ENCODE data around the gene GRIN3B. TPM values are rescaled to one million over a fixed set of nuclear protein-coding genes. Genes with fewer than 3 reads are reported as not detected.

Gene GRIN3B
- total and polyA plus RNA-seq, 2 donors (not counting 1 experiment from before 2014, with no cell fraction given): 0.10 to 0.42 TPM

DNA sequence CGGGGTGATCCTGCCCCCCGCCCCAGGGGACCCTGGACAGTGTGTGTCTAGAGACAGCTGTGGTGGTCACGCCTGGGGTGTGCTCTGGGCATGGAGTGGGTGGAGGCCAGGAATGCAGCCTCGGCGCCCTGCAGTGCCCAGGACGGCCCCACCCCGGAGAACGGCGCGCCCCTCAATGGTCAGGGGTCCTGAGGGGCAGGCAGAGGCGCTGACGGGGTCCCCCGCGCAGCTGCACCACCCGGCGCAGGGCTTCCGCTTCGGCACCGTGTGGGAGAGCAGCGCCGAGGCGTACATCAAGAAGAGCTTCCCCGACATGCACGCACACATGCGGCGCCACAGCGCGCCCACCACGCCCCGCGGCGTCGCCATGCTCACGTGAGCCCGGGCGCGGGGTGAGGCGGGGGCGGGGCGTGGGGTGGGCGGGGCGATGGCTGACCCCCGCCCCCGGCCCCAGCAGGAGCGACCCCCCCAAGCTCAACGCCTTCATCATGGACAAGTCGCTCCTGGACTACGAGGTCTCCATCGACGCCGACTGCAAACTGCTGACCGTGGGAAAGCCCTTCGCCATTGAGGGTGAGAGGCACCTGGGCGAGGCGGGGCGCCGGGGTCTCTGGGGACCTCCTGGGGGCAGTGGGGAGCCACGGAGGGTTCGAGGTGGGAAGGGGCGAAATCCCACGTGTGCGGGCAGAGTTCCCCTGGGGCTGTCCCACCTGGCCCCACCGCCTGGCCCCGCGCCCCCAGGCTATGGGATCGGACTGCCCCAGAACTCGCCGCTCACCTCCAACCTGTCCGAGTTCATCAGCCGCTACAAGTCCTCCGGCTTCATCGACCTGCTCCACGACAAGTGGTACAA is 7.4 kb downstream of the GRIN3B start:
- ATAC-seq (ENCODE audit: low read depth) (no peak), DNase-seq (no peak)
- POLR2A ChIA-PET: no interaction called here
- Histone ChIP-seq H3K36me3 (replicated peaks in 1 of 2; ENCODE audit: control extremely low read depth in 1 of 2, control insufficient read depth in 1 of 2, extremely low read depth in 1 of 2, insufficient read depth in 2 of 2, low read length in 1 of 2) (peaks cover 0 to 17% of the 10 kb centered on the region in 2 experiments), H3K27me3 (replicated peaks in 1 of 4; ENCODE audit: control extremely low read depth in 1 of 4, control insufficient read depth in 3 of 4, insufficient read depth in 4 of 4, low read length in 3 of 4) (peaks cover 0 to 6% (median 1%) of the 10 kb centered on the region in 4 experiments), H3K9me3 (ENCODE audit: control extremely low read depth in 1 of 3, control insufficient read depth in 2 of 3, insufficient read depth in 1 of 3, low read length in 2 of 3) (no peaks in the 10 kb centered on the region), H3K4me2 (replicated peaks; ENCODE audit: low read depth, low read length, poor library complexity, severe bottlenecking) (no peak overlapping the region), H3K4me1 (ENCODE audit: control insufficient read depth in 2 of 2, insufficient read depth in 2 of 2, low read length in 2 of 2) (no peaks in the 10 kb centered on the region), H4K20me1 (ENCODE audit: control insufficient read depth, insufficient read depth, low read length, poor library complexity, severe bottlenecking) (peaks cover 34% of the 10 kb centered on the region), H3K79me2 (ENCODE audit: control insufficient read depth, insufficient read depth, low read length) (peaks cover 7% of the 10 kb centered on the region), H2AFZ (ENCODE audit: insufficient read depth, low read depth, low read length, poor library complexity, severe bottlenecking) (no peak overlapping the region), H3K9ac (ENCODE audit: low read length) (no peak overlapping the region), H3K27ac (ENCODE audit: low read length in 2 of 2) (no peak overlapping the region), H3K4me3 (ENCODE audit: control extremely low read depth in 1 of 5, extremely low read depth in 1 of 5, insufficient read depth in 1 of 5, low read depth in 2 of 5, low read length in 4 of 5) (no peak overlapping the region)
- CTCF ChIA-PET: interaction anchor here (0.6 kb wide), 1 partner anchor 292 kb away, joined by 4 read pairs; no protein-coding TSS in a partner anchor
- intact Hi-C loops (cut with micrococcal nuclease): no loop called here
- TF ChIP-seq, protein P1, sequence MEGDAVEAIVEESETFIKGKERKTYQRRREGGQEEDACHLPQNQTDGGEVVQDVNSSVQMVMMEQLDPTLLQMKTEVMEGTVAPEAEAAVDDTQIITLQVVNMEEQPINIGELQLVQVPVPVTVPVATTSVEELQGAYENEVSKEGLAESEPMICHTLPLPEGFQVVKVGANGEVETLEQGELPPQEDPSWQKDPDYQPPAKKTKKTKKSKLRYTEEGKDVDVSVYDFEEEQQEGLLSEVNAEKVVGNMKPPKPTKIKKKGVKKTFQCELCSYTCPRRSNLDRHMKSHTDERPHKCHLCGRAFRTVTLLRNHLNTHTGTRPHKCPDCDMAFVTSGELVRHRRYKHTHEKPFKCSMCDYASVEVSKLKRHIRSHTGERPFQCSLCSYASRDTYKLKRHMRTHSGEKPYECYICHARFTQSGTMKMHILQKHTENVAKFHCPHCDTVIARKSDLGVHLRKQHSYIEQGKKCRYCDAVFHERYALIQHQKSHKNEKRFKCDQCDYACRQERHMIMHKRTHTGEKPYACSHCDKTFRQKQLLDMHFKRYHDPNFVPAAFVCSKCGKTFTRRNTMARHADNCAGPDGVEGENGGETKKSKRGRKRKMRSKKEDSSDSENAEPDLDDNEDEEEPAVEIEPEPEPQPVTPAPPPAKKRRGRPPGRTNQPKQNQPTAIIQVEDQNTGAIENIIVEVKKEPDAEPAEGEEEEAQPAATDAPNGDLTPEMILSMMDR (IDR thresholded peaks at IDR 0.05): no peak
- no peak for TF ChIP-seq EZH2 (IDR thresholded peaks at IDR 0.05; ENCODE audit: borderline replicate concordance, insufficient read depth, low read depth, low read length, poor library complexity, severe bottlenecking)
- Mint-ChIP-seq H3K27me3 (peaks cover 2% of the 10 kb centered on the region), H3K4me1 (peaks cover 1% of the 10 kb centered on the region), H3K4me3 (no peak overlapping the region), H3K9me3 (ENCODE audit: insufficient read depth) (no peaks in the 10 kb centered on the region), H3K27ac (no peak overlapping the region)
- WGBS (ENCODE audit: insufficient coverage): 95% methylated on average over 69 of the region's 73 CpGs

Data from B cell (primary cell).